Activated CD8-positive, alpha-beta T cell treated with anti-CD3 and anti-CD28 coated beads, Interleukin-2, amount 10 ng/mL, durations not matched to agents 7 days and 5 days (primary cell): Measurements from ENCODE around the gene FGFBP3. TPM values are rescaled to one million over a fixed set of nuclear protein-coding genes. Genes with fewer than 3 reads are reported as not detected.
"Not testable (repeated sequence)": the region's sequence is repeated elsewhere in the genome, so short reads cannot be mapped to it uniquely, and the experiment has no call there.

Experiments
- ATAC-seq: fragments of 150-1000 bp; cut with Tn5 transposase; one replicate; pipeline ENCODE4 v1.10.0; 2021; ENCODE audit warnings: moderate library complexity
- CTCF ChIA-PET: fragments of 350-600 bp; sonication (Branson Sonifier 250); formaldehyde crosslinking; loops from one replicate; lab custom pipeline; 2021; ENCODE audit warnings: antibody characterized with exemption; lab: Charles Lee
- POLR2A ChIA-PET: fragments of 350-600 bp; sonication (Branson Sonifier 250); formaldehyde crosslinking; loops from one replicate; lab custom pipeline; 2021; ENCODE audit warnings: antibody characterized with exemption; lab: Charles Lee
- DNase-seq: peaks from one replicate; pipeline ENCODE4 v3.0.0-alpha.2; 2020
- H3K27ac Mint-ChIP-seq: one replicate; pipeline ENCODE4 v1.8.0; 2021; ENCODE audit warnings: mild to moderate bottlenecking, mixed read lengths
- H3K27me3 Mint-ChIP-seq: one replicate; pipeline ENCODE4 v1.8.0; 2021; ENCODE audit warnings: low read depth, mixed read lengths
- H3K36me3 Mint-ChIP-seq: one replicate; pipeline ENCODE4 v1.8.0; 2021; ENCODE audit warnings: low read depth, mixed read lengths
- H3K4me1 Mint-ChIP-seq: one replicate; pipeline ENCODE4 v1.8.0; 2021; ENCODE audit warnings: low read depth, mixed read lengths
- H3K4me3 Mint-ChIP-seq: one replicate; pipeline ENCODE4 v1.8.0; 2021; ENCODE audit warnings: mild to moderate bottlenecking, mixed read lengths
- H3K9me3 Mint-ChIP-seq: one replicate; pipeline ENCODE4 v1.8.0; 2022; ENCODE audit warnings: mixed read lengths; ENCODE audit not compliant: insufficient read depth
- total RNA-seq, 2 experiments: library from RNA; stranded (reverse); gene quantifications; one replicate each; pipeline ENCODE4 v1.2.3, GENCODE V29; 2021

FGFBP3 gene
- total RNA-seq, 2 experiments from 2014 or later, result 1.0 to 1.5 TPM

DNA sequence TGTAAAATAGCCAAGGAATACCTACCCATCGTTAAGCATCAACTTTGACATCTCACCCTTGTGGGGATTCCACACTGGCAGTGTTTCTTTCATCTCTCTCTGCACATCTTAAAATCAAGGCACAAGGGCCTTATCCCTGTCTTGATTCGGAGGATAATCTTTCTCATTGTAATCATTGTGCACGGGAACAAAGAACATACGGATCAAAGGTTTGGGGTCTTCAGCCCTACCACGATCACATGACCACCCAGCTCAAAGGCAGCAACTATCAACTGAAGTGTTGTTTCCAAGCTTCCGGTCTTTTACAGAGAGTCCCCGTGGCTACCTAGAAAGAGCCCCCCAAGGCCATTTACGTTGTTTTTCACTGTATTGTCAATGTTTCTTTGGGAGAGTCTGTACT, 11.9 kb downstream of the FGFBP3 start:
- ChIA-PET CTCF (no interaction called here), POLR2A (interaction anchor here (2.3 kb wide), 1 partner anchor 11 kb away, joined by 6 read pairs; no protein-coding TSS in a partner anchor)
- Mint-ChIP-seq H3K27me3 (peaks cover 2% of the 10 kb centered on the region), H3K36me3 (no peaks in the 10 kb centered on the region), H3K27ac (no peak overlapping the region), H3K9me3 (no peaks in the 10 kb centered on the region), H3K4me3 (no peak overlapping the region), H3K4me1 (peaks cover 12% of the 10 kb centered on the region)
- no peak for ATAC-seq
- no peak for DNase-seq

DNA sequence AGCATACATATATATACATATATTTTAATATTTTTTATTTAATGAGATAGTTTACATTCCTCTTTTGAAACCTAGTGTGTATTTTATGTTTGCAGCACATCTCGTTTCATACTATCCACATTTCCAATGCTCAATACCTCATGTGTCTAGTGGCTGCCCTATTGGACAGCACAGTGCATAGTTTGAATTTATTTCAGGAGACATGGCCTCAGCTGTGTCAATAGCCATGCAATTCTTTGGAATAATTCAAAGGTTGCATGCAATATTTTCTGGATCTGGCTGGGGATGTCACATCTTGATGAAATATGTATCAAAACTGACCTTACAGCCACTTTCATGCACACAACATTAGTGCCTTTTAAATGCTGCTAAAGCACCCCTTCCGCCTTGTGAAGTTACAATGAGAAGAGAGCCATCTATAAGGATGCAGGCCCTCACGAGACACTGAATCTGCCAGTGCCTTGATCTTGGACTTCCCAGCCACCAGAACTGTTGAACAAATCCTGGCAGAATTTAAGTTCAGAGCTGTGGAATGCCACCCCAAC, 13.0 kb downstream of the FGFBP3 start:
- POLR2A ChIA-PET, result no interaction called here
- H3K9me3 Mint-ChIP-seq, result no peaks in the 10 kb centered on the region

DNA sequence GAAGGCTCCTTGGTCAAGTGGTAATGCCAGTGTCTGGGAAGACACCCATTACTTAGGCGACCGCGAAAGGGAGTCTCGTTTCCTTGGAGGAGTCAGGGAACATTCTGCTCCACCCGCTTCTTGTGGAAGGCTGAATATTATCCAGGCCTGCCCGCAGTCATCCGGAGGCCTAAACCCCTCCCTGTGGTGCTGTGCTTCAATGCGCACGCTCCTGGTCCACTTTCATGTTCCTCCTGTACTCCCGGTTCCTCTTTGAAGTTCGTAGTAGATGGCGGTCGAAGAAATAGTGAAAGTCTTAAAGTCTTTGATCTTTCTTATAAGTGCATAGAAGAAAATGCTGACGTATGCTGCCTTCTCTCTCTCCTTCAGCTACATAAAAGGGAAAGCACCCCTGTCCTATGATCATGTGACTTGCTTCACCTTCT, 15.0 kb downstream of the FGFBP3 start:
- ATAC-seq, H3K36me3 Mint-ChIP-seq, H3K27ac Mint-ChIP-seq, H3K9me3 Mint-ChIP-seq, POLR2A ChIA-PET, H3K4me1 Mint-ChIP-seq, DNase-seq, H3K4me3 Mint-ChIP-seq, CTCF ChIA-PET: not testable (repeated sequence)
- peaks cover 11% of the 10 kb centered on the region for H3K27me3 Mint-ChIP-seq

More for the DNA sequence above, 13.0 kb downstream of the FGFBP3 start:
- no peak overlapping the region for H3K4me3 Mint-ChIP-seq
- no peaks in the 10 kb centered on the region for H3K36me3 Mint-ChIP-seq
- H3K27me3 Mint-ChIP-seq, result peaks cover 2% of the 10 kb centered on the region
- CTCF ChIA-PET, result no interaction called here
- no peak for DNase-seq
- H3K27ac Mint-ChIP-seq, result no peak overlapping the region
- peaks cover under 1% of the 10 kb centered on the region for H3K4me1 Mint-ChIP-seq
- no peak for ATAC-seq

DNA sequence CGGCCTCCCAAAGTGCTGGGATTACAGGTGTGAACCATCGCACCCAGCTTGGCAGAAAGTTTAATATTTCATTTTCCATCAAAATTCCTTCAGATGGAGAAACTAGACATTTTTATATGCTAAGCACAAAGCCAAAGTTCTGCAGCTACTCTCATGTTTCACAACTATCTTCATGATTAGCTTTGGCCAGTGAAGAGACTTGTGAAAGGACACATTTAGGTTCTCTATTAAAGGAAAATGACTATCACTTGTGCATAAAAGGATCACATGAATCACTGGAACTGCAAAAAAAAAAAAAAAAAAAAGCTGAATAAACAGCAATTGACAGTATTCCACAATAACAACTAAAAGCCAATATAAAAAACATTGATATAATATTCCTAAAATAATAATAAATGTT, 16.2 kb downstream of the FGFBP3 start:
- POLR2A ChIA-PET, result no interaction called here
- CTCF ChIA-PET, result interaction anchor here (2.0 kb wide), 1 partner anchor 19 kb away, joined by 4 read pairs; no protein-coding TSS in a partner anchor
- Mint-ChIP-seq H3K36me3 (no peaks in the 10 kb centered on the region), H3K9me3 (no peaks in the 10 kb centered on the region), H3K27me3 (peaks cover 15% of the 10 kb centered on the region), H3K4me1 (no peaks in the 10 kb centered on the region), H3K4me3 (no peak overlapping the region), H3K27ac (no peak overlapping the region)
- DNase-seq (no peak), ATAC-seq (no peak)

DNA sequence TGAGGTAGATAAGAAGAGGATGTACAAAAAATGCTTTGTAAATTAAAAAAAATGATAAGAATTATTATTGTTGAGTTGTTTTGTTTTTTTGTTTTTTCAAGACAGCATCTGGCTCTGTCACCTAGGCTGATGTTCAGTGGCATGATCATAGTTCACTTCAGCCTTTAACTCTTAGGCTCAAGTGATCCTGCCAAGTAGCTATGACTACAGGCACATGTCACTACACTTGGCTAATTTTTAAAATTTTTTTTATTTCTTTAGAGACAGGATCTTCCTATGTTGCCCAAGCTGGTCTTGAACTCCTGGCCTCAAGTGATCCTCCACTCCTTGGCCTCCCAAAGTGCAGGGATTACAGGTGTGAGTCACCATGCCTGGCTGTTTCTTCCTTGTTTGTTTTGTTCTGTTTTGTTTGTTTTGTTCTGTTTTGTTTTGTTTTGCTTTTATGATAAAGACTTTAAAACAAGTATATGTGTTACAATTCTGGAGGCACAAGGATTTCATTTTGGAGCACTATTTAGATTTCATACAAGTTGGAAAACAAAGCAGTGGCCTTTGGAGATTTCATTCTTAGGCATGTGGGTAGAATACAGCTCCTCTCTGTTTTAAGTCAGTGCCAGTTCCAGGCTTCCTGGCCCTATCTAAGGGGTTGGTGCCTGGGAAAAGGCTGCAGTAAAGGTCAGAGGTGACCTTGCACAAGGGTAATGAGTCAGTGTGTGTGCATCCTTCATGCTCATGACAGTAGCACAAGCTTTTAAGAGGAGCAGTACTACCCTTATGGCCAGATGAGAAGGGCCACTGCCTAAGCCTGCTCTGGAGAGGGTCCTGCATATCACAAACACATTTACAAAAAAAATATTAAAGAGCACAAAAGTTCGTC, 17.9 kb downstream of the FGFBP3 start:
- DNase-seq (no peak), ATAC-seq (no peak)
- Mint-ChIP-seq H3K27ac (no peak overlapping the region), H3K4me3 (no peak overlapping the region), H3K27me3 (peaks cover 20% of the 10 kb centered on the region), H3K4me1 (peaks cover 9% of the 10 kb centered on the region), H3K9me3 (no peaks in the 10 kb centered on the region), H3K36me3 (no peaks in the 10 kb centered on the region)
- POLR2A ChIA-PET, result no interaction called here
- CTCF ChIA-PET, result interaction anchor here (2.0 kb wide), 1 partner anchor 21 kb away, joined by 4 read pairs; no protein-coding TSS in a partner anchor

DNA sequence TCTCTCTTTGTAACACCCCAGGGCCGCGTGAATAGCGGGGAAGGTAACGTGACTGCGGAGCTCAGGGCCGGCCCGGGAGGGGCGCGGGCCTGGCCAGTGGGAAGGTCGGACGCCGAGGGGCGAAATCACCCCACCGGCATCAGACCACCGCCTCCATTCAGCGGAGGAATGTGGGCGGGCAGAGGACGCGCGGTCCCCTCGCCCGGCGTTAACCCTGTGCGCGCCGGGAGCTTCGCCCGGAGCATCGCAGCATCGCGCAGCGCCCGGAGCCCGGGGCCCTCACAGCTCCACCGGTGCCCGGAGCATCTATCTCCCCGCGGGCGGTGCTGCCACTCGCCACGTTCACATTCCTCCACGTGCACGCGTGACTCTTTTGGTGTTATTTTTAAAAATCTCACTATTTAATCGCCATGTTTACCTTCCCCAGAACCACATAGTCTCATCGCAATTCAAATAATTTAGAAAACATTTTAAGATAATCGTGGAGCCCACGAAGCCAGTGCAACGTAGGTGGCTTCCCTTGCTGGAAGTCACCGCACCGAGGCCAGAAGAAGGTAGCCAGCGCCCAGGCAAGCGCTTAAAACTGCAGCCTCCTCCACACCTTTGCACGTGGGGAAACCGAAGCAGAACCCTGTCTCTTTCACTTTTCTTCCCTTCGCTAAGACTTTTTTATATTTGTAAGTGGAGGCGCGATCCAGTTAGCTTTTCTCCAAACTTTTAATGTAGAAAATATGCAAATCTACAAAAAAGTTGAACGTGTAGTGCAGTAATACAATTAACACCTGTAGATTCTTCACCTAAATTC, 21.8 kb downstream of the FGFBP3 start:
- H3K4me3 Mint-ChIP-seq, result peak overlapping the region; percentile 82
- no peak overlapping the region for H3K27ac Mint-ChIP-seq
- H3K4me1 Mint-ChIP-seq, result peaks cover 9% of the 10 kb centered on the region
- no peaks in the 10 kb centered on the region for H3K9me3 Mint-ChIP-seq
- no peaks in the 10 kb centered on the region for H3K36me3 Mint-ChIP-seq
- DNase-seq (no peak), ATAC-seq (peak; percentile 81)
- peaks cover 25% of the 10 kb centered on the region for H3K27me3 Mint-ChIP-seq
- POLR2A ChIA-PET, result interaction anchor here (1.1 to 1.8 kb wide), 3 partner anchors 20 to 36 kb away, joined by 4 read pairs; partner anchors contain the start of gene BTAF1
- CTCF ChIA-PET, result interaction anchor here (1.0 to 1.2 kb wide), 3 partner anchors 20 to 27 kb away, joined by 3 read pairs; no protein-coding TSS in a partner anchor

DNA sequence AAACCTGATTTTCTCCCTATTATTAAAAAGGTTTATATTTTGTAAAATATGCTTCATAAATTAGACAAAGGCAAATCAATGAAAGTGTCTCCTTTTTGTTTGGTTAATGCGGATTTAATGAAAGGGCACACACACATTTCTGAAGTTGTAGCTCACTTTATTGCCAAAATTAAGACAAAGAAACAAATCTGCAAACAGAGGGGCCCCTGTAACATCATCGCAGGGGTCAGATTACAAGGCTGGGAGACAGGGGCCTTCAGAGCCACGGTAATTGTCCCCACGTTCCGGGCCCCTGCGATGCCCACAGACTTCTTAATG, 22.4 kb downstream of the FGFBP3 start:
- no peak for DNase-seq

DNA sequence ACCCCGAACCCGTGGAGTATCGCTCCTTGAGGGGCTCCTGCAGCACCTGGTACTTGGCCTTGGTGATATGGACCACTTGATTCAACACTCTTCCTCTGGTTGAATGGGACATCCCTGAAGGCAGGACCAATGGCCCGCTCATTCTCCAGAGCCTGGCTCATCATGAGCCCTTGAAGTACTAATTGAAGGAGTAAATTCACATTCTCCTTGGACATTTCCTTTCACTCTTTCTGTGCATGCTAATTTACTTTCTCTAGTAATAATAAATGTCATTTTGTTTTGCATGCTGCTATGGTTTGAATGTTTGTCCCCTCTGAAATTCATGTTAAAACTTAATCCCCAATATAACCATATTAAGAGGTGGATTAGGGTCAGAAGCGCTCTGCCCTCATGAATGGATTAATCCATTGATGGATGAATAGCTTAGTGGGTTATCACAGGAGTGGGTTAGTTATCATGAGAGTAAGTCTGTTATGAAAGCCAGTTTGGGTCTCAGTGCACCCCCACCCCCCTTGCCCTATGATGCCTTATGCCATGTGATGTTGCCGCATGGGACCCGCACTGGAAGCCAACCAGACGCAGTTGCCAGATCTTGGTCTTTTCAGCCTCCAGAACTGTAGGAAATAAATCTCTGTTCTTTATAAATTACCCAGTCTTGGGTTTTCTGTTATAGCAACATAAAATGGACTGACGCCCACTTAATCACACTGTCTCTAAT, 23.8 kb downstream of the FGFBP3 start:
- Mint-ChIP-seq H3K36me3 (no peaks in the 10 kb centered on the region), H3K27me3 (peaks cover 22% of the 10 kb centered on the region), H3K4me3 (no peak overlapping the region), H3K4me1 (peaks cover 9% of the 10 kb centered on the region), H3K27ac (no peak overlapping the region), H3K9me3 (no peaks in the 10 kb centered on the region)
- POLR2A ChIA-PET, result no interaction called here
- CTCF ChIA-PET, result no interaction called here
- DNase-seq (no peak), ATAC-seq (no peak)

More for the DNA sequence above, 22.4 kb downstream of the FGFBP3 start:
- ATAC-seq, result no peak
- no peak overlapping the region for H3K27ac Mint-ChIP-seq
- peaks cover 9% of the 10 kb centered on the region for H3K4me1 Mint-ChIP-seq
- ChIA-PET POLR2A (interaction anchor here (0.6 to 1.8 kb wide), 3 partner anchors 21 to 62 kb away, joined by 3 to 4 read pairs (median 4); partner anchors contain the start of gene BTAF1), CTCF (interaction anchor here (1.0 to 1.2 kb wide), 3 partner anchors 21 to 28 kb away, joined by 3 read pairs; no protein-coding TSS in a partner anchor)
- H3K4me3 Mint-ChIP-seq, result peak overlapping the region; percentile 82
- H3K9me3 Mint-ChIP-seq, result no peaks in the 10 kb centered on the region
- no peaks in the 10 kb centered on the region for H3K36me3 Mint-ChIP-seq
- H3K27me3 Mint-ChIP-seq, result peaks cover 25% of the 10 kb centered on the region

DNA sequence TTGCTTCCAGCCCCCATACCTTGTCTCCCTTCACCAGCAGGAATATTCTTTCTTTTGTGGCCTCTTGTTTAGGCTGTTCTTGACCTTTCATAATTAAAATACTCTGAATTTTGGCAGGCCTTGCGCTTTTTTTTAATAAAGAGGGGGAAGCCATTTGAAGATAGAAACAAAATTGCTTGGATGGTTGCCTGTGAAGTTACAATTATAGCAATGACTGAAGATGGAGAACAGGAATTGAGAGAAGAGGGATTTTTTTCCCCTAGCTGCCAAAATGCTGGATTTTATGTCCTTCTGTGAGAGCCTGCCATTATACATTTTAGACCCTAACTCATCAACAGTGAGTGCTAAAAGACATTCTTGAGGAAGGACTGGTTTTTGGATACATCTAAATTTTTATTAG, 24.8 kb downstream of the FGFBP3 start:
- ATAC-seq, result no peak
- Mint-ChIP-seq H3K4me1 (peaks cover 9% of the 10 kb centered on the region), H3K9me3 (no peaks in the 10 kb centered on the region), H3K4me3 (no peak overlapping the region), H3K27me3 (peaks cover 19% of the 10 kb centered on the region), H3K27ac (no peak overlapping the region), H3K36me3 (no peaks in the 10 kb centered on the region)
- ChIA-PET POLR2A (no interaction called here), CTCF (no interaction called here)
- DNase-seq, result no peak

DNA sequence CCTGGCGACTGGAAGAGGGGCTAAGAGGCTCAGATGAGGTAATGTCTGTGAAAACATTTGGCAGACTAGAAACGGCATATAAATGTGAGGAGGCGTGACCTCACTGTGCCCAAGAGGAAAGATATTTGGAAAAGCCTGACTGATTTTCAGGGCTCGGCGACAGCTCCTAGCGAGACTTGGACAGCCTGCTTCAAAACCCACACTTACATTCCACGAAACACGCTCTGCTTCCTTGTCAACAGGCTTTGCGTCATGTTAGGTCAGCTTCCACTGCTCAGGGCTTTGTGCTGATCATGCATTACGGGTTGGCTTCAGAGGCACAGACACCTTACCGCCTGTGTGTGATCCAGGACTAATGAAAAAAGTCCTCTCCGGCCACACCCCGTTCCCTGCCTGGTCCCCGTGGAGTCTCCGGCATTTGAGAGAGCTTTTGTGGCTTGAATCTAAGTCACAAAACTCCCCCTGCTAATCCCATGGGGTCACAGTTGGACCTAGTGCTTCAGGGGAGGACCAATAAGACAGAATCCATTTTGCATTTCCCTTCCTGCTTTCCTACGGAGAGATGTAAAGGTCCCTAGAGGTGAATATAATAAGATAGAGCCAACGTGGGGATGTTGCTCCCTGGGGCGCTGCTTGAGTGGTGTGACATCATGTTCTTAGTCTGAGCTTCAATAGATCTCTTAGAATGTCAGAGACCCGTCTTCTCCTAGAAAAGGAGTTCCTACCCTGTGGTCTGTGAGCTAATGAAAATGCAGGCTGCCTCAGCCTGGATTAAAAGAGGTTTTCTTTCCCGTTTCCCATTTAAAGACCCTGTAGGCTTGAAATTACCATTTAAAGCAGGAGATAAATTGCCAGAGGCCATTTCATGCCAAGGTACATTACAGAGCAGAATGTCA, 25.5 kb downstream of the FGFBP3 start:
- Mint-ChIP-seq H3K27ac (no peak overlapping the region), H3K9me3 (no peaks in the 10 kb centered on the region), H3K4me3 (no peak overlapping the region), H3K36me3 (no peaks in the 10 kb centered on the region), H3K27me3 (peaks cover 18% of the 10 kb centered on the region), H3K4me1 (peaks cover 9% of the 10 kb centered on the region)
- ChIA-PET CTCF (no interaction called here), POLR2A (interaction anchor here (0.5 kb wide), 1 partner anchor 24 kb away, joined by 3 read pairs; no protein-coding TSS in a partner anchor)
- ATAC-seq (no peak), DNase-seq (no peak)
